BJ (cell line): Measurements from ENCODE around the gene MIS18A. TPM values are rescaled to one million over a fixed set of nuclear protein-coding genes. Genes with fewer than 3 reads are reported as not detected.

Experiments
- CTCF ChIA-PET: fragments of 350-600 bp; formaldehyde crosslinking; extraction: SDS; loops from one replicate; lab custom pipeline; 2021; ENCODE audit warnings: antibody characterized with exemption, inconsistent platforms; lab: Yijun Ruan, JAX
- POLR2A ChIA-PET: fragments of 300-600 bp; sonication (Branson Sonifier 250); formaldehyde crosslinking; extraction: SDS; loops from one replicate; lab custom pipeline; 2021; ENCODE audit warnings: antibody characterized with exemption; lab: Charles Lee
- DNase-seq: peaks from one replicate; pipeline ENCODE4 v3.0.0-alpha.2; 2011; ENCODE audit warnings: low read depth
- H3K27me3 ChIP-seq: 2 replicates; pipeline ENCODE4 v1.6.0; 2011; ENCODE audit warnings: low read length; ENCODE audit not compliant: control insufficient read depth, insufficient read depth
- H3K36me3 ChIP-seq: 2 replicates; pipeline ENCODE4 v1.5.1; 2011; ENCODE audit warnings: low read length; ENCODE audit not compliant: control insufficient read depth, insufficient read depth
- H3K4me3 ChIP-seq: 2 replicates; pipeline ENCODE4 v1.5.1; 2011; ENCODE audit warnings: low read depth, mild to moderate bottlenecking, control low read depth, low read length
- CTCF ChIP-seq: IDR thresholded peaks from 2 replicates; pipeline ENCODE4 v1.5.1; 2011; ENCODE audit warnings: low read depth, mild to moderate bottlenecking, control low read depth, inconsistent platforms, low read length, moderate library complexity; ENCODE audit not compliant: insufficient read depth
- polyA plus RNA-seq: library from polyadenylated mRNA; depleted of rRNA; stranded (reverse); fragments of >200 nt; gene quantifications from 2 replicates; pipeline ENCODE4 v1.2.3, GENCODE V29; 2011

Gene MIS18A
- polyA plus RNA-seq, 1 experiment, result 6.0 TPM

GRCh38 chr21:32257962-32258785, 20.7 kb downstream of the MIS18A start:
- peak; percentile 78 for TF ChIP-seq CTCF
- Histone ChIP-seq H3K27me3 (no peaks in the 10 kb centered on the region; the same call in 1 of the 2 replicates), H3K36me3 (no peaks in the 10 kb centered on the region), H3K4me3 (no peak overlapping the region)
- CTCF ChIA-PET, result interaction anchor here (0.5 to 4.7 kb wide), 41 partner anchors 9 to 504 kb away, joined by 3 to 85 read pairs (median 4); partner anchors contain the start of gene HUNK
- no peak for DNase-seq
- POLR2A ChIA-PET, result no interaction called here

GRCh38 chr21:32256873-32257620, 21.8 kb downstream of the MIS18A start:
- Histone ChIP-seq H3K4me3 (no peak overlapping the region), H3K36me3 (no peaks in the 10 kb centered on the region), H3K27me3 (no peaks in the 10 kb centered on the region; the same call in 1 of the 2 replicates)
- ChIA-PET CTCF (interaction anchor here (0.6 to 4.7 kb wide), 20 partner anchors 8 to 484 kb away, joined by 3 to 85 read pairs (median 4); partner anchors contain the start of gene HUNK), POLR2A (no interaction called here)
- DNase-seq, result peak; percentile 73
- TF ChIP-seq CTCF, result no peak

GRCh38 chr21:32256251-32256650, 22.6 kb downstream of the MIS18A start:
- ChIA-PET CTCF (interaction anchor here (1.1 to 4.7 kb wide), 9 partner anchors 8 to 483 kb away, joined by 3 to 85 read pairs (median 5); partner anchors contain the start of gene HUNK), POLR2A (no interaction called here)

GRCh38 chr21:32253215-32253641, 25.6 kb downstream of the MIS18A start:
- TF ChIP-seq CTCF, result no peak

More at GRCh38 chr21:32256251-32256650, 22.6 kb downstream of the MIS18A start:
- no peak for TF ChIP-seq CTCF
- no peak for DNase-seq
- Histone ChIP-seq H3K36me3 (no peaks in the 10 kb centered on the region), H3K4me3 (no peak overlapping the region), H3K27me3 (no peaks in the 10 kb centered on the region; the same call in 1 of the 2 replicates)

GRCh38 chr21:32252136-32252535, 26.7 kb downstream of the MIS18A start:
- Histone ChIP-seq H3K27me3 (peaks cover 3% of the 10 kb centered on the region), H3K36me3 (no peaks in the 10 kb centered on the region), H3K4me3 (no peak overlapping the region)
- DNase-seq, result no peak
- TF ChIP-seq CTCF, result no peak
- POLR2A ChIA-PET, result no interaction called here
- CTCF ChIA-PET, result interaction anchor here (1.3 kb wide), 1 partner anchor 386 kb away, joined by 4 read pairs; no protein-coding TSS in a partner anchor

More at GRCh38 chr21:32253215-32253641, 25.6 kb downstream of the MIS18A start:
- POLR2A ChIA-PET, result no interaction called here
- CTCF ChIA-PET, result interaction anchor here (0.6 to 1.3 kb wide), 3 partner anchors 106 to 387 kb away, joined by 3 to 4 read pairs (median 4); no protein-coding TSS in a partner anchor
- Histone ChIP-seq H3K27me3 (peaks cover 2% of the 10 kb centered on the region; the same call in 1 of the 2 replicates), H3K36me3 (no peaks in the 10 kb centered on the region), H3K4me3 (no peak overlapping the region)
- DNase-seq, result no peak
